Spinal cord (tissue), 10 donors: Measurements from ENCODE around the gene TRABD. TPM values are rescaled to one million over a fixed set of nuclear protein-coding genes. Genes with fewer than 3 reads are reported as not detected.

ENCODE experiments used
- DNase-seq, 6 donors: peaks; one replicate each; pipeline versions ENCODE4 v3.0.0 to v3.0.0-alpha.2; 2013 to 2015; ENCODE audit warnings: low spot score in 6 of 6, low read depth in 4 of 6
- H3K27ac ChIP-seq: one replicate; pipeline ENCODE4 v1.5.1; 2013; ENCODE audit warnings: low read depth, low read length, control low read depth
- H3K27me3 ChIP-seq: one replicate; pipeline ENCODE4 v1.6.1; 2013; ENCODE audit warnings: low read length; ENCODE audit not compliant: control insufficient read depth, insufficient read depth
- H3K36me3 ChIP-seq: one replicate; pipeline ENCODE4 v1.6.1; 2013; ENCODE audit warnings: low read length; ENCODE audit not compliant: control insufficient read depth, insufficient read depth
- H3K4me1 ChIP-seq: one replicate; pipeline ENCODE4 v1.6.1; 2013; ENCODE audit warnings: low read length; ENCODE audit not compliant: control insufficient read depth, insufficient read depth
- H3K4me3 ChIP-seq: one replicate; pipeline ENCODE4 v1.5.1; 2013; ENCODE audit warnings: low read depth, low read length, control low read depth
- H3K9me3 ChIP-seq: one replicate; pipeline ENCODE4 v1.6.1; 2013; ENCODE audit warnings: low read length; ENCODE audit not compliant: control insufficient read depth, insufficient read depth
- WGBS: methylation state at CpG from one replicate; pipeline ENCODE4 v1.1.5; 2013; ENCODE audit warnings: missing lambda C conversion rate; ENCODE audit not compliant: insufficient coverage; 5-methylcytosine and 5-hydroxymethylcytosine counted together
- polyA plus RNA-seq, 2 donors: library from polyadenylated mRNA; unstranded; fragments of 120-200 nt; gene quantifications; one replicate each; pipeline ENCODE4 v1.2.1, GENCODE V29; 2013; ENCODE audit not compliant: insufficient read length in 2 of 2
- total RNA-seq, 2 donors: library from RNA; depleted of rRNA in 1 of 2; stranded (reverse); fragments of 120-200 nt in 1 of 2; fragments of >200 nt in 1 of 2; gene quantifications; one replicate each; pipeline versions ENCODE4 v1.2.3 to v1.2.4, GENCODE V29; 2013 to 2014
- donor health status: healthy.

Gene TRABD
- total and polyA plus RNA-seq, 4 donors: 5.4 to 34.7 (median 21.7) TPM

- no peaks in the 10 kb centered on the region for H3K4me1 ChIP-seq
- DNase-seq: no peak
- H3K36me3 ChIP-seq: peaks cover 98% of the 10 kb centered on the region
- H3K27ac ChIP-seq: no peak overlapping the region
- H3K4me3 ChIP-seq: no peak overlapping the region
- no peaks in the 10 kb centered on the region for H3K9me3 ChIP-seq
- 81% methylated on average over 23 of the region's 24 CpGs for WGBS
- no peaks in the 10 kb centered on the region for H3K27me3 ChIP-seq
These were observed 39.7 kb downstream of the TRABD start for GRCh38 chr22:50225200-50225969.

- 92% methylated on average over 27 of the region's 31 CpGs for WGBS
- Histone ChIP-seq H3K27ac (no peak overlapping the region), H3K4me3 (no peak overlapping the region), H3K36me3 (peaks cover 97% of the 10 kb centered on the region), H3K27me3 (no peaks in the 10 kb centered on the region), H3K4me1 (no peaks in the 10 kb centered on the region), H3K9me3 (no peaks in the 10 kb centered on the region)
- DNase-seq: no peak
These were observed 40.6 kb downstream of the TRABD start for GRCh38 chr22:50226063-50226874.

GRCh38 chr22:50226875-50227165 is 41.1 kb downstream of the TRABD start:
- WGBS: 93% methylated on average over 18 of the region's 18 CpGs
- no peak for DNase-seq
- Histone ChIP-seq H3K4me3 (no peak overlapping the region), H3K27ac (no peak overlapping the region), H3K4me1 (no peaks in the 10 kb centered on the region), H3K9me3 (no peaks in the 10 kb centered on the region), H3K27me3 (no peaks in the 10 kb centered on the region), H3K36me3 (peaks cover 94% of the 10 kb centered on the region)

- H3K36me3 ChIP-seq: peaks cover 94% of the 10 kb centered on the region
- H3K4me3 ChIP-seq: no peak overlapping the region
- 90% methylated on average over 25 of the region's 25 CpGs for WGBS
- H3K27me3 ChIP-seq: no peaks in the 10 kb centered on the region
- DNase-seq: no peak
- H3K9me3 ChIP-seq: no peaks in the 10 kb centered on the region
- H3K4me1 ChIP-seq: no peaks in the 10 kb centered on the region
- no peak overlapping the region for H3K27ac ChIP-seq
These were observed 42.0 kb downstream of the TRABD start for GRCh38 chr22:50227579-50228215.

- H3K9me3 ChIP-seq: no peaks in the 10 kb centered on the region
- no peak overlapping the region for H3K4me3 ChIP-seq
- WGBS: 95% methylated on average over 9 of the region's 9 CpGs
- no peak for DNase-seq
- H3K36me3 ChIP-seq: peaks cover 94% of the 10 kb centered on the region
- H3K27ac ChIP-seq: no peak overlapping the region
- no peaks in the 10 kb centered on the region for H3K4me1 ChIP-seq
- H3K27me3 ChIP-seq: no peaks in the 10 kb centered on the region
These were observed 42.7 kb downstream of the TRABD start for GRCh38 chr22:50228366-50228765.

- Histone ChIP-seq H3K4me3 (no peak overlapping the region), H3K27me3 (no peaks in the 10 kb centered on the region), H3K36me3 (peaks cover 95% of the 10 kb centered on the region), H3K9me3 (no peaks in the 10 kb centered on the region), H3K4me1 (no peaks in the 10 kb centered on the region), H3K27ac (no peak overlapping the region)
- DNase-seq: no peak
- WGBS: 97% methylated on average over 14 of the region's 16 CpGs
These were observed 43.7 kb downstream of the TRABD start for GRCh38 chr22:50229370-50229769.

- 80% methylated on average over 8 of the region's 20 CpGs for WGBS
- no peak for DNase-seq
- H3K36me3 ChIP-seq: peaks cover 88% of the 10 kb centered on the region
These were observed 46.9 kb downstream of the TRABD start for GRCh38 chr22:50232481-50233151.

GRCh38 chr22:50233223-50233622 is 47.5 kb downstream of the TRABD start:
- Histone ChIP-seq H3K36me3 (peaks cover 88% of the 10 kb centered on the region), H3K4me1 (no peaks in the 10 kb centered on the region), H3K9me3 (no peaks in the 10 kb centered on the region), H3K27me3 (no peaks in the 10 kb centered on the region), H3K4me3 (no peak overlapping the region), H3K27ac (no peak overlapping the region)
- 95% methylated on average over 18 of the region's 18 CpGs for WGBS
- no peak for DNase-seq

More at GRCh38 chr22:50232481-50233151, 46.9 kb downstream of the TRABD start:
- Histone ChIP-seq H3K9me3 (no peaks in the 10 kb centered on the region), H3K27ac (no peak overlapping the region), H3K4me3 (no peak overlapping the region), H3K27me3 (no peaks in the 10 kb centered on the region), H3K4me1 (no peaks in the 10 kb centered on the region)

- no peak for DNase-seq
These were observed 51.2 kb downstream of the TRABD start for GRCh38 chr22:50236731-50237409.

More at GRCh38 chr22:50236731-50237409, 51.2 kb downstream of the TRABD start:
- 64% methylated on average over 10 of the region's 11 CpGs for WGBS
- H3K27me3 ChIP-seq: no peaks in the 10 kb centered on the region
- no peak overlapping the region for H3K27ac ChIP-seq
- no peaks in the 10 kb centered on the region for H3K9me3 ChIP-seq
- H3K36me3 ChIP-seq: peaks cover 79% of the 10 kb centered on the region
- H3K4me1 ChIP-seq: peaks cover 14% of the 10 kb centered on the region
- H3K4me3 ChIP-seq: no peak overlapping the region
